Smooth muscle cell (in vitro differentiated cells): ENCODE data around the gene SLC7A1. TPM values are rescaled to one million over a fixed set of nuclear protein-coding genes. Genes with fewer than 3 reads are reported as not detected.

Source experiments
- DNase-seq: peaks from one replicate; lab custom pipeline; 2025; ENCODE audit not compliant: unreplicated experiment; lab: John Stamatoyannopoulos, UW
- H2AFZ ChIP-seq: fragments of 200-600 bp; sonication (generic); 2 replicates; pipeline ENCODE4 v1.6.0; 2016; ENCODE audit warnings: antibody characterized with exemption, low read depth, mild to moderate bottlenecking
- H3F3A ChIP-seq: fragments of 200-600 bp; sonication (generic); 2 replicates; pipeline ENCODE4 v1.6.0; 2017; ENCODE audit warnings: antibody characterized with exemption, low read depth
- H3K27ac ChIP-seq: fragments of 200-600 bp; sonication (generic); 2 replicates; pipeline ENCODE4 v1.5.1; 2016; ENCODE audit warnings: low read depth, mild to moderate bottlenecking
- H3K27me3 ChIP-seq: fragments of 200-600 bp; sonication (generic); 2 replicates; pipeline ENCODE4 v1.6.1; 2016; ENCODE audit warnings: low read depth, mild to moderate bottlenecking
- H3K36me3 ChIP-seq: fragments of 200-600 bp; sonication (generic); 2 replicates; pipeline ENCODE4 v1.5.1; 2016; ENCODE audit warnings: low read depth
- H3K4me1 ChIP-seq: fragments of 200-600 bp; sonication (generic); 2 replicates; pipeline ENCODE4 v1.5.1; 2016; ENCODE audit warnings: low read depth
- H3K4me2 ChIP-seq: fragments of 200-600 bp; sonication (generic); 2 replicates; pipeline ENCODE4 v1.6.0; 2016; ENCODE audit warnings: mild to moderate bottlenecking
- H3K4me3 ChIP-seq: fragments of 200-600 bp; sonication (generic); 2 replicates; pipeline ENCODE4 v1.5.1; 2016; ENCODE audit warnings: mild to moderate bottlenecking
- H3K79me2 ChIP-seq: fragments of 200-600 bp; sonication (generic); 2 replicates; pipeline ENCODE4 v1.6.0; 2016; ENCODE audit warnings: low read depth, mild to moderate bottlenecking
- H3K9ac ChIP-seq: fragments of 200-600 bp; sonication (generic); 2 replicates; pipeline ENCODE4 v1.6.0; 2016; ENCODE audit warnings: low read depth
- H3K9me3 ChIP-seq: fragments of 200-600 bp; sonication (generic); replicated peaks from 2 replicates; pipeline ENCODE4 v1.5.1; 2016; ENCODE audit warnings: low read depth
- H4K20me1 ChIP-seq: fragments of 200-600 bp; sonication (generic); 2 replicates; pipeline ENCODE4 v1.6.0; 2016; ENCODE audit warnings: low read depth
- WGBS: methylation state at CpG from one replicate; pipeline ENCODE4 v1.1.7; 2016; ENCODE audit warnings: low lambda C conversion rate; 5-methylcytosine and 5-hydroxymethylcytosine counted together
- polyA plus RNA-seq: library from polyadenylated mRNA; unstranded; fragments of >200 nt; fragmentation: Nextera tagmentation; extraction: Ambion mirVana; gene quantifications from 2 replicates; pipeline ENCODE4 v1.2.1, GENCODE V29; 2016
- total RNA-seq: library from RNA; depleted of rRNA; stranded (reverse); fragments of >200 nt; gene quantifications from 2 replicates; pipeline ENCODE4 v1.2.3, GENCODE V29; 2014
- TF ChIP-seq, protein P1 (sequence below): fragments of 200-600 bp; sonication (generic); IDR thresholded peaks from 2 replicates; pipeline ENCODE4 v1.5.1; 2017; ENCODE audit warnings: borderline replicate concordance, mild to moderate bottlenecking, antibody characterized with exemption; ENCODE audit not compliant: insufficient read depth, poor library complexity, severe bottlenecking

The SLC7A1 gene
- total and polyA plus RNA-seq, 2 experiments from 2014 or later = 7.9 to 36.6 TPM

DNA sequence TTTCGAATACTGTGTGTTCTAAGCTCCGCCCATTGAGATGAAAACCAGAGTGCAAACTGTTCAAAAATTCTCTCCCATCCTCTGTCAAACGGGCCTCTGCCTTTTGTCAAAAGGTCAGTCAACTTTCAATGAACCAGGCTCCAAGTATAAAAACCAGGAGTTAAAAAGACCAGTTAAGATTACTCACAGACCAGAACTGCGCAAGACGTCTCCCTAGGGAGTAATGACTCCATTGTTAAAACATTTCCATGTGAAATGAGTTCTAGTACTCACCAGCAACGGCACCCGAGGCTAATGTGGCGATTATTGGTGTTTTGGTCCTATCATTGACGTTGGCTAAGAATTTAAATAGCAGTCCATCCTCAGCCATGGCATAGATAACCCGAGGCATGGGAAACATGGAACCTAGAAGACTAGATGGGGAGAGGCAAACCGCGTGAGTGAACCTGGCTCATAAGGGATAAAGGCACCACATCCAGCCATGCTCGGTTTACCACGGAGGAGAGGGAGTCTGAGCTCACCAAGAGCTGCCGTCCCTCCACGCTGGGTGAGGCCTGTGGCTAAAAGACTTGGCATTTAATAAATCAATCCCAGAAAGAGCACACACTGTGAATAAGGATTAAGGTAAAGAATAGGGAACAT is 73.3 kb downstream of the SLC7A1 start:
- Histone ChIP-seq H4K20me1 (peaks cover 5% of the 10 kb centered on the region), H3K9ac (no peak overlapping the region), H3K4me3 (no peak overlapping the region), H3K9me3 (no peaks in the 10 kb centered on the region), H3K4me2 (peak overlapping the region; percentile 49), H3K36me3 (no peaks in the 10 kb centered on the region), H3K4me1 (no peaks in the 10 kb centered on the region), H3K27me3 (no peaks in the 10 kb centered on the region), H3K79me2 (no peaks in the 10 kb centered on the region), H3F3A (no peaks in the 10 kb centered on the region), H2AFZ (no peak overlapping the region), H3K27ac (peak overlapping the region; percentile 65)
- WGBS = 51% methylated on average over 16 of the region's 16 CpGs
- DNase-seq = no peak
- TF ChIP-seq, protein P1, sequence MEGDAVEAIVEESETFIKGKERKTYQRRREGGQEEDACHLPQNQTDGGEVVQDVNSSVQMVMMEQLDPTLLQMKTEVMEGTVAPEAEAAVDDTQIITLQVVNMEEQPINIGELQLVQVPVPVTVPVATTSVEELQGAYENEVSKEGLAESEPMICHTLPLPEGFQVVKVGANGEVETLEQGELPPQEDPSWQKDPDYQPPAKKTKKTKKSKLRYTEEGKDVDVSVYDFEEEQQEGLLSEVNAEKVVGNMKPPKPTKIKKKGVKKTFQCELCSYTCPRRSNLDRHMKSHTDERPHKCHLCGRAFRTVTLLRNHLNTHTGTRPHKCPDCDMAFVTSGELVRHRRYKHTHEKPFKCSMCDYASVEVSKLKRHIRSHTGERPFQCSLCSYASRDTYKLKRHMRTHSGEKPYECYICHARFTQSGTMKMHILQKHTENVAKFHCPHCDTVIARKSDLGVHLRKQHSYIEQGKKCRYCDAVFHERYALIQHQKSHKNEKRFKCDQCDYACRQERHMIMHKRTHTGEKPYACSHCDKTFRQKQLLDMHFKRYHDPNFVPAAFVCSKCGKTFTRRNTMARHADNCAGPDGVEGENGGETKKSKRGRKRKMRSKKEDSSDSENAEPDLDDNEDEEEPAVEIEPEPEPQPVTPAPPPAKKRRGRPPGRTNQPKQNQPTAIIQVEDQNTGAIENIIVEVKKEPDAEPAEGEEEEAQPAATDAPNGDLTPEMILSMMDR = no peak

DNA sequence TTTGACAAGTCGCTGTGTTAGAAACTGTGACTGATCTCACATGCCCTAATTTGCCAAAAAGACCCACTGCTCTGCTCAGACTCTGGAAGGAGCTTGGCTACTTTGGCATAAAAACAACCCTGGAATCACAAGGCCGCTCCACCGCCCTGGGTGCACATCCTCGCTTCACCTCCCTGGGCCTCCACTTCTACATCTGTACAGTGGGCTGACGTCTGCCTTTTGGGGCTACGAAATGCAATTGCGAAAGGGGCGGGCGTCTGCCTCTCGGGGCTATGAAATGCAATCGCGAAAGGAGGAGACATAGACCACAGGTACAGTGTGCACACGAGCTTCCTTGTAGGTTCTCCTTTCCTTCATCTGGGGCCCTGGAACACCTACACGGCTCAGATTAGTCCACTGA is 74.2 kb downstream of the SLC7A1 start:
- peak overlapping the region; percentile 49 for H3K4me2 ChIP-seq
- H3K9ac ChIP-seq = no peak overlapping the region

DNA sequence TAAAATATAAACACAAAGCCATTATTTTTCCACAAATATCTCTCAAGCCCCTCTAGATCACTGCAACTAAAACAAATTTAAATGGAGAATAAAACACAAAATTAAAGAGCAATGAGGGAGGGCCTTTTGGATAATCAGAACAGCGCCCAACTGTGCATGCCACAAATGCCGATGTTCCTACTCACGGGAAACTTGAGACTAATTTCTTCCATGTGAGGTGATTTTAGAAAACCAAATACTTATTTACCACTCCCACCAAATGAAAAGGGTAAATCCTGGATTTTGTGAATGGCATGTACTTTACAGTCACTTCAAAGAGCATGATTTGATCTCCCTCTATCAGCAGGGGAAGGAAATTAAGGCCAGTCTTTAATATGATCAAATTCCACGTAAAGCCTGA is 74.8 kb downstream of the SLC7A1 start:
- H3K9ac ChIP-seq = no peak overlapping the region
- no peak for DNase-seq

More for the DNA sequence above, 74.2 kb downstream of the SLC7A1 start:
- no peaks in the 10 kb centered on the region for H3K27me3 ChIP-seq
- no peaks in the 10 kb centered on the region for H3K79me2 ChIP-seq
- no peaks in the 10 kb centered on the region for H3F3A ChIP-seq
- no peak overlapping the region for H2AFZ ChIP-seq
- H3K4me3 ChIP-seq = no peak overlapping the region
- no peaks in the 10 kb centered on the region for H3K9me3 ChIP-seq
- peak overlapping the region; percentile 65 for H3K27ac ChIP-seq
- no peaks in the 10 kb centered on the region for H3K4me1 ChIP-seq
- TF ChIP-seq, protein P1 = no peak
- no peaks in the 10 kb centered on the region for H3K36me3 ChIP-seq
- WGBS = 98% methylated on average over 14 of the region's 14 CpGs
- DNase-seq = no peak
- peaks cover 5% of the 10 kb centered on the region for H4K20me1 ChIP-seq

More for the DNA sequence above, 74.8 kb downstream of the SLC7A1 start:
- Histone ChIP-seq H3K27me3 (no peaks in the 10 kb centered on the region), H3K79me2 (no peaks in the 10 kb centered on the region), H4K20me1 (peaks cover 5% of the 10 kb centered on the region), H3K4me2 (peak overlapping the region; percentile 49), H3K9me3 (no peaks in the 10 kb centered on the region), H3K4me1 (no peaks in the 10 kb centered on the region), H3K4me3 (no peak overlapping the region), H3K27ac (peak overlapping the region; percentile 65), H3K36me3 (no peaks in the 10 kb centered on the region), H2AFZ (no peak overlapping the region), H3F3A (no peaks in the 10 kb centered on the region)
- WGBS = 32% methylated on average over 4 of the region's 4 CpGs
- TF ChIP-seq, protein P1 = no peak
